K562 (cell line): ENCODE data around the gene NLRX1. TPM values are rescaled to one million over a fixed set of nuclear protein-coding genes. Genes with fewer than 3 reads are reported as not detected.
A peak's percentile ranks its signal among the peaks of the same experiment; 100 is the strongest.

Source experiments
- ARID2 ChIP-seq: fragments of 450-650 bp; IDR thresholded peaks from 2 replicates; pipeline ENCODE4 v1.6.1; 2017; ENCODE audit warnings: antibody characterized with exemption, mild to moderate bottlenecking
- CEBPB ChIP-seq: fragments of 450-650 bp; IDR thresholded peaks from 2 replicates; pipeline ENCODE4 v1.6.1; 2016; ENCODE audit warnings: missing genetic modification characterization, missing compliant biosample characterization
- CEBPG ChIP-seq, 3 experiments: fragments of 200-800 bp in 1 of 3; sonication (Bioruptor generic) in 1 of 3; sonication (generic) in 1 of 3; formaldehyde crosslinking in 1 of 3; IDR thresholded peaks in 2 of 3; conservative IDR thresholded peaks in 1 of 3; 2 replicates each; pipeline versions ENCODE4 v1.6.1 to v1.8.0; 2016 to 2022; ENCODE audit warnings: missing compliant biosample characterization in 2 of 3, missing genetic modification characterization in 2 of 3, mild to moderate bottlenecking in 1 of 3, missing genetic modification reagents in 1 of 3
- CTBP1 ChIP-seq: fragments of 450-650 bp; IDR thresholded peaks from 2 replicates; pipeline ENCODE4 v1.6.1; 2016; ENCODE audit warnings: borderline replicate concordance
- EP300 ChIP-seq: IDR thresholded peaks from 2 replicates; pipeline ENCODE4 v1.6.1; 2012; ENCODE audit warnings: low read length, improper control_type of control experiment
- ESRRA ChIP-seq: fragments of 450-650 bp; IDR thresholded peaks from 2 replicates; pipeline ENCODE4 v1.6.1; 2014; ENCODE audit warnings: low read depth, mild to moderate bottlenecking, moderate library complexity, borderline replicate concordance
- FOXK2 ChIP-seq, 2 experiments: fragments of 450-650 bp; IDR thresholded peaks in 1 of 2; conservative IDR thresholded peaks in 1 of 2; 2 replicates each; pipeline ENCODE4 v1.6.1; 2016; ENCODE audit warnings: low read depth in 2 of 2, mild to moderate bottlenecking in 1 of 2
- HNRNPL ChIP-seq: fragments of 200-400 bp; formaldehyde crosslinking; IDR thresholded peaks from 2 replicates; pipeline ENCODE4 v1.6.1; 2017; ENCODE audit warnings: low read depth, mild to moderate bottlenecking, low read length
- NR2C1 ChIP-seq, 2 experiments: fragments of 450-650 bp; IDR thresholded peaks; 2 replicates each; pipeline ENCODE4 v1.6.1; 2017; ENCODE audit warnings: mild to moderate bottlenecking in 2 of 2, antibody characterized with exemption in 1 of 2, inconsistent platforms in 1 of 2, missing compliant biosample characterization in 1 of 2, missing genetic modification characterization in 1 of 2
- RNF2 ChIP-seq: sonication (generic); IDR thresholded peaks from 2 replicates; pipeline ENCODE4 v1.6.1; 2016
- TEAD1 ChIP-seq, 2 experiments: fragments of 450-650 bp in 1 of 2; sonication (generic) in 1 of 2; formaldehyde crosslinking; IDR thresholded peaks; 2 replicates each; pipeline versions ENCODE4 v1.4.0 to v1.8.0; 2020 to 2022; ENCODE audit warnings: mild to moderate bottlenecking in 2 of 2, missing genetic modification reagents in 1 of 2
- THAP7 ChIP-seq: fragments of 250-450 bp; sonication (Bioruptor Pico); IDR thresholded peaks from 2 replicates; pipeline ENCODE4 v1.5.0; 2021
- TOE1 ChIP-seq, 2 experiments: fragments of 450-650 bp in 1 of 2; sonication (generic) in 1 of 2; formaldehyde crosslinking in 1 of 2; IDR thresholded peaks; 2 replicates each; pipeline versions ENCODE4 v1.7.1 to v1.8.0; 2016 to 2022; ENCODE audit warnings: borderline replicate concordance in 2 of 2, mild to moderate bottlenecking in 2 of 2, antibody characterized with exemption in 1 of 2, inconsistent platforms in 1 of 2, low read depth in 1 of 2, missing genetic modification reagents in 1 of 2, moderate library complexity in 1 of 2
- TRIM24 ChIP-seq, 2 experiments: fragments of 450-650 bp; IDR thresholded peaks; 2 replicates each; pipeline ENCODE4 v1.6.1; 2016
- TRIM28 ChIP-seq: fragments of 450-650 bp; IDR thresholded peaks from 2 replicates; pipeline ENCODE4 v1.6.1; 2017
- VEZF1 ChIP-seq: fragments of 200-800 bp; sonication (Bioruptor generic); IDR thresholded peaks from 2 replicates; pipeline ENCODE4 v1.6.1; 2017; ENCODE audit warnings: missing genetic modification characterization, missing compliant biosample characterization
- ZC3H11A ChIP-seq: IDR thresholded peaks from 2 replicates; pipeline ENCODE4 v1.6.1; 2012; ENCODE audit warnings: low read depth, low read length, improper control_type of control experiment
- ZNF511 ChIP-seq: sonication (generic); formaldehyde crosslinking; IDR thresholded peaks from 2 replicates; pipeline ENCODE4 v1.8.0; 2022; ENCODE audit warnings: mild to moderate bottlenecking, missing genetic modification reagents
- polyA plus RNA-seq, 8 experiments: library from polyadenylated mRNA; depleted of rRNA in 4 of 8; stranded (reverse) in 5 of 8; unstranded in 3 of 8; fragments of >200 nt; fragmentation: Nextera tagmentation in 2 of 8; fragmentation: Illumina TruSeq in 1 of 8; extraction: Ambion mirVana in 2 of 8; extraction: Trizol in 1 of 8; gene quantifications; 2 replicates each; pipeline versions ENCODE4 v1.2.1 to v1.2.3, GENCODE V29; 2011 to 2014; ENCODE audit warnings: inconsistent platforms in 1 of 8, missing spikeins in 1 of 8
- total RNA-seq, 7 experiments: library from RNA; depleted of rRNA in 6 of 7; stranded (reverse); fragments of >200 nt in 6 of 7; fragmentation: Illumina TruSeq in 2 of 7; extraction: Trizol in 2 of 7; gene quantifications; 2 replicates each; pipeline versions ENCODE4 v1.2.1 to v1.2.3, GENCODE V29; 2011 to 2021; ENCODE audit warnings: low replicate concordance in 1 of 7

The NLRX1 gene
- total and polyA plus RNA-seq, 9 of the 15 experiments (the other 6 are each of a cell fraction or from before 2014, with no cell fraction given), result 0.04 to 2.3 (median 0.69) TPM

GRCh38 chr11:119196833-119197483, 28.4 kb downstream of the NLRX1 start (continued):
- TF ChIP-seq RNF2 (no peak), FOXK2 (conservative IDR thresholded peaks at IDR 0.05 in 1 of 2, IDR thresholded peaks at IDR 0.05 in 1 of 2; ENCODE audit: low read depth in 2 of 2) (peak; percentile 82 to 84), ARID2 (0 out of 2 replicates have a peak, but pooled peaks have one; percentile 39), ESRRA (peak; percentile 44; the same call in 1 of the 2 replicates), TOE1 (IDR thresholded peaks at IDR 0.05; ENCODE audit: borderline replicate concordance) (peak; percentile 27; the same call in 1 of the 2 replicates), TOE1 (CRISPR knock-in tag; IDR thresholded peaks at IDR 0.05; ENCODE audit: borderline replicate concordance, low read depth) (no peak), CTBP1 (peak; percentile 43; the same call in 1 of the 2 replicates), EP300 (peak; percentile 33; the same call in 1 of the 2 replicates), NR2C1 (IDR thresholded peaks at IDR 0.05) (no peak), NR2C1 (tag; IDR thresholded peaks at IDR 0.05) (no peak), VEZF1 (CRISPR knock-in tag) (peak; percentile 32; the same call in 1 of the 2 replicates), CEBPG (CRISPR knock-in tag; IDR thresholded peaks at IDR 0.05) (peak; percentile 76), CEBPG (tag; conservative IDR thresholded peaks at IDR 0.05 in 1 of 2, IDR thresholded peaks at IDR 0.05 in 1 of 2) (peak; percentile 85 to 90), THAP7 (CRISPR knock-in tag) (no peak), CEBPB (tag) (peak; percentile 95), HNRNPL (no peak), TRIM24 (IDR thresholded peaks at IDR 0.05) (no peak), ZC3H11A (no peak), TEAD1 (CRISPR knock-in tag; IDR thresholded peaks at IDR 0.05) (peak in 1 of 2 experiments; percentile 56; a peak in 1 of 4 replicates), TRIM28 (0 out of 2 replicates have a peak, but pooled peaks have one; percentile 39), ZNF511 (CRISPR knock-in tag) (no peak)
